Measurements from ENCODE around the gene KIAA0825.
"Not testable (repeated sequence)": the region's sequence is repeated elsewhere in the genome, so short reads cannot be mapped to it uniquely, and the experiment has no call there.

The KIAA0825 gene

DNA sequence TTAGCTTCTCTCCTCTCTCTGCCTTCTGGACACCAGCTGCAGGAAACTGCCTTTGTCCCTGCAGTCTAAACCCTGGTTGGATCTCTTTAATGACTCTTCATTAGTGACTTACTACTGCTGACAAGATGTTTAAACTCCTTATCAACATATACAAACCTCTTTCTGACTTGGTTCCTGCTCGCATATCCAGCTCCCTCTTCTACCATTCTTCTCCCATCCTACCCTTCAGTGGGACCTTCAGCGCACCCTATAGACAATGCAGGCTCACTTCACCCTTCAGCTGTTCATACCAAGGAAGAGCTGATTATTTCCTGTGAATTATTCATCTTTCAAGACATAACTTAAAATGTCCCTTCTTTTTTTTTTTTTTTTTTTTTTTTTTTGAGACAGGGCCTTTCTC is 436.5 kb downstream of the KIAA0825 start:
- TF ChIP-seq, protein P1, sequence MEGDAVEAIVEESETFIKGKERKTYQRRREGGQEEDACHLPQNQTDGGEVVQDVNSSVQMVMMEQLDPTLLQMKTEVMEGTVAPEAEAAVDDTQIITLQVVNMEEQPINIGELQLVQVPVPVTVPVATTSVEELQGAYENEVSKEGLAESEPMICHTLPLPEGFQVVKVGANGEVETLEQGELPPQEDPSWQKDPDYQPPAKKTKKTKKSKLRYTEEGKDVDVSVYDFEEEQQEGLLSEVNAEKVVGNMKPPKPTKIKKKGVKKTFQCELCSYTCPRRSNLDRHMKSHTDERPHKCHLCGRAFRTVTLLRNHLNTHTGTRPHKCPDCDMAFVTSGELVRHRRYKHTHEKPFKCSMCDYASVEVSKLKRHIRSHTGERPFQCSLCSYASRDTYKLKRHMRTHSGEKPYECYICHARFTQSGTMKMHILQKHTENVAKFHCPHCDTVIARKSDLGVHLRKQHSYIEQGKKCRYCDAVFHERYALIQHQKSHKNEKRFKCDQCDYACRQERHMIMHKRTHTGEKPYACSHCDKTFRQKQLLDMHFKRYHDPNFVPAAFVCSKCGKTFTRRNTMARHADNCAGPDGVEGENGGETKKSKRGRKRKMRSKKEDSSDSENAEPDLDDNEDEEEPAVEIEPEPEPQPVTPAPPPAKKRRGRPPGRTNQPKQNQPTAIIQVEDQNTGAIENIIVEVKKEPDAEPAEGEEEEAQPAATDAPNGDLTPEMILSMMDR (IDR thresholded peaks at IDR 0.05): no peak
- Histone ChIP-seq H3K36me3 (ENCODE audit: control insufficient read depth, insufficient read depth, low read length) (no peaks in the 10 kb centered on the region), H3K4me2 (ENCODE audit: low read length) (no peak overlapping the region), H3K27me3 (ENCODE audit: control insufficient read depth, insufficient read depth, low read length) (no peaks in the 10 kb centered on the region), H3K27ac (no peak overlapping the region), H3K9me3 (ENCODE audit: control insufficient read depth, low read length) (no peaks in the 10 kb centered on the region), H3K79me2 (no peaks in the 10 kb centered on the region), H2AFZ (no peak overlapping the region), H3K4me1 (no peaks in the 10 kb centered on the region), H3K9ac (no peak overlapping the region), H3K4me3 (ENCODE audit: low read depth, low read length) (no peak overlapping the region)

DNA sequence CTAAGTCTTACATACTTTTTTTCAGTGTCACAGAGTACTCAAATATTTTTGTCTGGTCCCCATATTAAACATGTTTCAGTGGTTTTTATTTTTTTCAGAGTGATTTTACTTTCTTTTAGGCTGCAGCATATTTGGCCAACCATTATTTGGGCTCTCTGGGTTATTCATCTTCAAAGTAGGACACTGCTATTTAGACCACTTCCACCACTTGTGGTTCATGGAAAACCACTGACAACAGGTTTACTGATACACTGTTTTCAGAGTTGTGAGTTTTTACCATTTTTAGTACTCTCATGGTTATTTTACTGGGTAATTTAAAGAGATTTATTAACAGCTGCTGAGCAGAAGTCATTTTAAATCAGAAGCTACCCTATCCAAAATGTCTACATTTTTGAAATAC is 437.6 kb downstream of the KIAA0825 start:
- TF ChIP-seq, protein P1 (IDR thresholded peaks at IDR 0.05): no peak
- Histone ChIP-seq H3K4me3 (ENCODE audit: low read depth, low read length) (no peak overlapping the region), H3K9me3 (ENCODE audit: control insufficient read depth, low read length) (no peaks in the 10 kb centered on the region), H3K36me3 (ENCODE audit: control insufficient read depth, insufficient read depth, low read length) (no peaks in the 10 kb centered on the region), H2AFZ (no peak overlapping the region), H3K4me2 (ENCODE audit: low read length) (no peak overlapping the region), H3K9ac (no peak overlapping the region), H3K27ac (no peak overlapping the region), H3K27me3 (ENCODE audit: control insufficient read depth, insufficient read depth, low read length) (no peaks in the 10 kb centered on the region), H3K79me2 (no peaks in the 10 kb centered on the region), H3K4me1 (no peaks in the 10 kb centered on the region)

DNA sequence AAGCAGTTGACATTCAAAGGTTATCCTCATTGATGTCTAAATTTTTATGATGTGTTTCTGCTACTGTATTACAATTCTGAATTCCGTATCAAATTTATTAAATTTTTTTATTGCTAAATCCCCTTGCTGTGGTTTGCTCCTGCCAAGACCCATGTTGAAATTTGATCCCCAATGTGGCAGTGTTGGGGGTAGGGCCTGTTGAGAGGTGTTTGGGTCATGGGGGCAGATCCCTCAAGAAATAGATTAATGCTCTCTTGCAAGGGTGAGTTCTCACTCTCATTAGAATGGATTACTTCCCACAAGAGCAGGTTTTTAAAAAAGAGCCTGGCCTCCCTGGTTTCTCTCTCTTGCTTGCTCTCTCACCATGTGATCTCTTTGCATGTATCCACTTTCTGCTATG is 442.5 kb downstream of the KIAA0825 start:
- Histone ChIP-seq H3K4me1 (no peaks in the 10 kb centered on the region), H3K9ac (no peak overlapping the region), H3K4me3 (ENCODE audit: low read depth, low read length) (no peak overlapping the region), H3K36me3 (ENCODE audit: control insufficient read depth, insufficient read depth, low read length) (no peaks in the 10 kb centered on the region), H3K9me3 (ENCODE audit: control insufficient read depth, low read length) (no peaks in the 10 kb centered on the region), H3K27ac (no peak overlapping the region), H2AFZ (no peak overlapping the region), H3K27me3 (ENCODE audit: control insufficient read depth, insufficient read depth, low read length) (no peaks in the 10 kb centered on the region), H3K4me2 (ENCODE audit: low read length) (no peak overlapping the region), H3K79me2 (no peaks in the 10 kb centered on the region)
- TF ChIP-seq, protein P1 (IDR thresholded peaks at IDR 0.05): no peak

DNA sequence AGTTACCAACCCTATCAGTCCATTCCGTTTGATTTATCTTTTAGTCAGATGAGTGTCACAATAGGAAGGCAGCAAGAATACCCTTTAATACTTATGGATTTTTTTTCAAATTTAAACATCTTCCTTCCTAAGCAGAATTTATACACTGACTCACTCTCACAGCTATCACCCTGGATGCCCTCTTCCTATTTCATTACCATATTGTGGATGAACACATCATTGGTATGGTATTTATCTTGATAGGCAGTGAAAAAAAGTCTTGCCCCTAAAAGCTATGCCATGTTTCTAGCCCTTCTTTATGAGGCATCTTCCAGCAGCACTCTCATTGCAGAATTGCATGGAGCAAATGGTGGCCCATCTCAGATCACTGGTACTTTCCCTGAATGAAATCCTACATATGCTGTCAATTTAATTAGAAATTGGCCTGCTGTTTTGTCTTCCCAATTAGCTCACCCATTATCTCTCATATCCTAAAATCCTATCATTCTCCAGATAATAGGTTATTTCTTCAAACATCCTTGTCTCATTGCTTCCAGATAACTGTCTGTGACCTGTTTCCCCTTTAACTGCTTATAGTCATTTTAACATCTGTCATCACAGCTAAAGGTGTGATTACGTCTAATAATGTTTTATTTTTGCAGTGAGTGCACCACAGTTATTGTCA is 443.5 kb downstream of the KIAA0825 start:
- TF ChIP-seq, protein P1 (IDR thresholded peaks at IDR 0.05): no peak
- Histone ChIP-seq H3K4me2 (ENCODE audit: low read length) (no peak overlapping the region), H3K4me3 (ENCODE audit: low read depth, low read length) (no peak overlapping the region)

DNA sequence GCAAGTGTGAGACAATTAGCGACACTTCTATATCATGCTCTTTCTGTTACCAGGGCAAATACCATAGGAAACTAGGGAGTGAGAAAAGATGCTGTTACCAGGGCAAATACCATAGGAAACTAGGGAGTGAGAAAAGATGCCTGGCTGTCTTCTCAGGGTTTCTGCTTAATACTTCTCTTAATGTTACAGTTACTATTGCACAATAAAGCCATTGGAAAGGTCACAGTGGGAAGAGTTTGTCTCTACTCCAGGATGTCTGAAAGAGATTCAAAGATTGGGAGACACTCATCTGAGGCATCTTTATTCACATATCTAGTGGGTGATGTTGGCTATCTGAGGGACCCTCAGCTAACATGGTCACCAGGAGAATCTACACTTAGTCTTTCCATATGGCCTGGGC is 445.3 kb downstream of the KIAA0825 start:
- no peaks in the 10 kb centered on the region for H3K4me1 ChIP-seq
- no peaks in the 10 kb centered on the region for H3K36me3 ChIP-seq (ENCODE audit: control insufficient read depth, insufficient read depth, low read length)
- no peak overlapping the region for H3K9ac ChIP-seq
- H3K4me2 ChIP-seq (ENCODE audit: low read length): no peak overlapping the region
- H2AFZ ChIP-seq: no peak overlapping the region
- H3K27me3 ChIP-seq (ENCODE audit: control insufficient read depth, insufficient read depth, low read length): no peaks in the 10 kb centered on the region
- H3K79me2 ChIP-seq: no peaks in the 10 kb centered on the region
- H3K4me3 ChIP-seq (ENCODE audit: low read depth, low read length): no peak overlapping the region
- H3K27ac ChIP-seq: no peak overlapping the region
- TF ChIP-seq, protein P1 (IDR thresholded peaks at IDR 0.05): no peak
- no peaks in the 10 kb centered on the region for H3K9me3 ChIP-seq (ENCODE audit: control insufficient read depth, low read length)

More for the DNA sequence above, 443.5 kb downstream of the KIAA0825 start:
- Histone ChIP-seq H3K9ac (no peak overlapping the region), H3K79me2 (no peaks in the 10 kb centered on the region), H3K9me3 (ENCODE audit: control insufficient read depth, low read length) (no peaks in the 10 kb centered on the region), H3K4me1 (no peaks in the 10 kb centered on the region), H3K27ac (no peak overlapping the region), H3K36me3 (ENCODE audit: control insufficient read depth, insufficient read depth, low read length) (no peaks in the 10 kb centered on the region), H3K27me3 (ENCODE audit: control insufficient read depth, insufficient read depth, low read length) (no peaks in the 10 kb centered on the region), H2AFZ (no peak overlapping the region)

DNA sequence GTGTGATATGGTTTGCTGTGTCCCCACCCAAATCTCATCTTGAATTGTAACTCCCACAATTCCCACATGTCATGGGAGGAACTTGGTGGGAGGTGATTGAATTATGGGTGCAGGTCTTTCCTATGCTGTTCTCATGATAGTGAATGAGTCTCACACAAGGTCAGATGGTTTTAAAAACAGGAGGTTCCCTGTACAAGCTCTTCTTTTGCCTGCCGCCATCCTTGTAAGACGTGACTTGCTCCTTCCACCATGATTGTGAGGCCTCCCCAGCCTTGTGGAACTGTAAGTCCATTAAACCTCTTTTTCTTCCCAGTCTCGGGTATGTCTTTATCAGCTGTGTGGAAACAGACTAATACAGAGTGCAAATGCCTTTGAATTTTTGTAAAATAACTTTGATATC is 447.3 kb downstream of the KIAA0825 start:
- not testable (repeated sequence) for H3K4me3 ChIP-seq (ENCODE audit: low read depth, low read length); H3K4me2 ChIP-seq (ENCODE audit: low read length); H3K36me3 ChIP-seq (ENCODE audit: control insufficient read depth, insufficient read depth, low read length); H2AFZ ChIP-seq; H3K27me3 ChIP-seq (ENCODE audit: control insufficient read depth, insufficient read depth, low read length); H3K9ac ChIP-seq; H3K4me1 ChIP-seq; H3K27ac ChIP-seq; H3K9me3 ChIP-seq (ENCODE audit: control insufficient read depth, low read length); H3K79me2 ChIP-seq

DNA sequence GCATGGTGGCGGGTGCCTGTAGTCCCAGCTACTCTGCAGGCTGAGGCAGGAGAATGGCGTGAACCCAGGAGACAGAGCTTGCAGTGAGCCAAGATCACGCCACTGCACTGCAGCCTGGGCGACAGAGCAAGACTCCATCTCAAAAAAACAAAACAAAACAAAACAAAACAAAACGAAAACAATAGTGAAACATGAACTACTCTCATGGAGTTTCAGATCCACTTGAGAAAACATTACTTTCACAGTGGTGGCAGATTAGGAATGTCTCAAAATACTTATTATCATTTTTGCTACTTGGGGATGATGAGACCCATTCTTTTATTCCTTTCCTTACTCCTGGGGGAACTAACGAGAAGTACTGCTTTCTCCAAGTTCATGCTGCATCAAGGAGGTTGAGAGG is 448.2 kb downstream of the KIAA0825 start:
- not testable (repeated sequence) for H3K9me3 ChIP-seq (ENCODE audit: control insufficient read depth, low read length); H3K27me3 ChIP-seq (ENCODE audit: control insufficient read depth, insufficient read depth, low read length); H3K79me2 ChIP-seq; H2AFZ ChIP-seq; H3K4me3 ChIP-seq (ENCODE audit: low read depth, low read length); H3K36me3 ChIP-seq (ENCODE audit: control insufficient read depth, insufficient read depth, low read length); H3K4me2 ChIP-seq (ENCODE audit: low read length); H3K9ac ChIP-seq; H3K4me1 ChIP-seq; H3K27ac ChIP-seq
